Dermis blood vessel endothelial cell (primary cell): ENCODE measurements around the gene MTO1. TPM values are rescaled to one million over a fixed set of nuclear protein-coding genes. Genes with fewer than 3 reads are reported as not detected.
"Not testable (repeated sequence)": the region's sequence is repeated elsewhere in the genome, so short reads cannot be mapped to it uniquely, and the experiment has no call there.

Experiments
- DNase-seq: peaks from one replicate; pipeline ENCODE4 v3.0.0; 2010
- total RNA-seq: library from RNA; depleted of rRNA; stranded (reverse); fragments of >200 nt; gene quantifications from 2 replicates; pipeline ENCODE4 v1.2.3, GENCODE V29; 2014

MTO1 gene
- total RNA-seq, 1 donor from 2014 or later: 28.8 TPM

GRCh38 chr6:73532293-73532692, 70.8 kb downstream of the MTO1 start:
- no peak for DNase-seq

- DNase-seq: no peak
Measured at GRCh38 chr6:73534628-73535027, 73.1 kb downstream of the MTO1 start.

GRCh38 chr6:73537677-73538076, 76.1 kb downstream of the MTO1 start:
- no peak for DNase-seq

- DNase-seq: no peak
Measured at GRCh38 chr6:73538116-73538779, 76.7 kb downstream of the MTO1 start.

GRCh38 chr6:73542481-73542880, 80.9 kb downstream of the MTO1 start:
- DNase-seq: not testable (repeated sequence)

- DNase-seq: no peak
Measured at GRCh38 chr6:73542891-73543290, 81.4 kb downstream of the MTO1 start.

GRCh38 chr6:73547036-73547435, 85.5 kb downstream of the MTO1 start:
- DNase-seq: no peak

- no peak for DNase-seq
Measured at GRCh38 chr6:73548458-73549446, 87.2 kb downstream of the MTO1 start.

- not testable (repeated sequence) for DNase-seq
Measured at GRCh38 chr6:73551115-73551514, 89.6 kb downstream of the MTO1 start.

GRCh38 chr6:73555380-73555949, 93.9 kb downstream of the MTO1 start:
- DNase-seq: not testable (repeated sequence)

GRCh38 chr6:73556836-73557235, 95.3 kb downstream of the MTO1 start:
- DNase-seq: no peak

Other genes with a start within 250 kb of the MTO1 start
- gene KHDC1L, start 236.2 kb upstream of the MTO1 start, total RNA-seq: not detected in 2 replicates
- gene KHDC1, start 198.5 kb upstream of the MTO1 start, total RNA-seq: 0.09 TPM in 1 of 2 replicates, not detected in the other
- not detected in 2 replicates for gene DPPA5, start 107.5 kb upstream of the MTO1 start, total RNA-seq
- gene KHDC3L, start 99.1 kb upstream of the MTO1 start, total RNA-seq: not detected in 2 replicates
- not detected in 2 replicates for gene OOEP, start 91.8 kb upstream of the MTO1 start, total RNA-seq
- gene DDX43, start 66.9 kb upstream of the MTO1 start, total RNA-seq: 1.4 and 1.7 TPM in 2 replicates
- 4.1 and 8.7 TPM in 2 replicates for gene CGAS, start 9.4 kb upstream of the MTO1 start, total RNA-seq
- 21,419 and 26,919 TPM in 2 replicates for gene EEF1A1, start 59.3 kb downstream of the MTO1 start, total RNA-seq
- gene SLC17A5, start 192.3 kb downstream of the MTO1 start, total RNA-seq: 24.0 and 31.5 TPM in 2 replicates
- gene CD109, start 234.5 kb downstream of the MTO1 start, total RNA-seq: 25.2 and 36.3 TPM in 2 replicates